ENCODE data around the gene DLG3. TPM values are rescaled to one million over a fixed set of nuclear protein-coding genes. Genes with fewer than 3 reads are reported as not detected.

Gene DLG3
- 14.7 and 26.3 TPM in 2 replicates for total RNA-seq

DNA sequence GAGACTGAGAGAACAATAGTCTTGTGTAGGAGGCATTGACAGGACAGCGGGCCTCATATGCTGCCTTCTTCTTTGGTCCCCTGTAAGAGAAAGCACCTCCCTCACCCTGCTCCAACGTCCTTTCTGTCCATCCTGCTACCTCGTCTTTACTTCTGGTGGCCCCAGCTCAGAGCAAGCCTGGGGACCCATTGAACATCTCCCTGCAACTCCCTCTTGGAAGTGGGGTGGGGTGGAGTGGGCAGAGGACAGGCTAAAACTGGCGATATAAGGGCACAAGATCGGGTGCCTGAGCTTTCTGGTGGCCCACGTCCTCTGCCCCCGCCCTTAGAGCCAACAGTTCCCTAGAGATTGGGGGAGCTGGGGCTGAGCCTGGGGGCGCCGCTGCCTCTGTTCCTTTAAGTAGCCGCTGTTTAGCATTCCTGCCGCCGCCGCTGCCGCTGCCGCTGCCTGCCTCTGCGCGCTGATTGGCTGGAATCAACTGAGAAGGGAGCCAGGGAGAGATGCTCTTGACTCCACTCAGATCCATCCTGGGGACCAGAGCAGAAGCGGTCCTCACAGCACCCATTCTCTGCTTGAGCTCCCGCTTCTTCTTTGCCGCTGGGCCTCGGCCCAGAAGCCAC lies at the start of gene DLG3:
Gene DLG3 (plus strand): TSS at position 510 of the 620 bp plus-strand sequence. CDS start 367 bp downstream, outside the sequence.

DNA sequence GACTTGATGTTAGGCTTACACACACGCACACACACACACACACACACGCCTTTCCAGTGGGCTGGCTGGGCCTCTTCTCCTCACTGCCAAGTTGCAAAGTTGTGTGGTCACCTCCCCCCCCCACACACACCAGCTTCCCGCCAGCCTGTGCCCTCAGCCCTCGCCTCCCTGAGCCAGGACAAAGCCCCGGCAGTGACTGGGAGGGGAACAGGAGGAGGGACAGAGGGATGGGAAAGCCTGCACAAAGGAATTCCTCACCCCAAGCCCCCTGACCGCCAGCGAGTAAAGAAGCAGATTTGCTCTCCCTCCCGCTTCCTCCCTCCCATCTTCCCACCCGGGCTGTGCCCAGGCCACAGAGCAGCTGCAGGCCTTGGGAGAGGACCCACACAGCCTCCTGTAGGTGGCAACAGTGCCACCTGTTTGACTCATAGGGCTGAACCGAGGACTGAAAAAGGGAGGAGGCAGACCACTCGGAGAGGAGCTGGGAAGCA lies 21.7 kb upstream of the DLG3 start, which contains the start of gene GDPD2:
Gene GDPD2 (plus strand): TSS at position 464 of the 491 bp plus-strand sequence. CDS start 1,671 bp downstream, outside the sequence.

Other genes starting within 250 kb of the DLG3 start
- not detected in 2 replicates for gene AWAT1, start 210.2 kb upstream of the DLG3 start, total RNA-seq
- gene P2RY4, start 184.6 kb upstream of the DLG3 start, total RNA-seq: 0.13 TPM in 1 of 2 replicates, not detected in the other
- not detected in 2 replicates for gene ARR3, start 176.5 kb upstream of the DLG3 start, total RNA-seq
- gene RAB41, start 162.7 kb upstream of the DLG3 start, total RNA-seq: not detected in 2 replicates
- gene PDZD11, start 154.9 kb upstream of the DLG3 start, total RNA-seq: 45.1 and 67.9 TPM in 2 replicates
- 6.8 and 11.5 TPM in 2 replicates for gene KIF4A, start 154.7 kb upstream of the DLG3 start, total RNA-seq
- not detected in 2 replicates for gene GDPD2, start 21.5 kb upstream of the DLG3 start, total RNA-seq